ENCODE results near the gene SMAGP. TPM values are rescaled to one million over a fixed set of nuclear protein-coding genes. Genes with fewer than 3 reads are reported as not detected.
A peak's percentile ranks its signal among the peaks of the same experiment; 100 is the strongest.

SMAGP gene
- polyA plus RNA-seq, 1 donor (not counting 4 experiments of a cell fraction or from before 2014, with no cell fraction given): 52.1 TPM

DNA sequence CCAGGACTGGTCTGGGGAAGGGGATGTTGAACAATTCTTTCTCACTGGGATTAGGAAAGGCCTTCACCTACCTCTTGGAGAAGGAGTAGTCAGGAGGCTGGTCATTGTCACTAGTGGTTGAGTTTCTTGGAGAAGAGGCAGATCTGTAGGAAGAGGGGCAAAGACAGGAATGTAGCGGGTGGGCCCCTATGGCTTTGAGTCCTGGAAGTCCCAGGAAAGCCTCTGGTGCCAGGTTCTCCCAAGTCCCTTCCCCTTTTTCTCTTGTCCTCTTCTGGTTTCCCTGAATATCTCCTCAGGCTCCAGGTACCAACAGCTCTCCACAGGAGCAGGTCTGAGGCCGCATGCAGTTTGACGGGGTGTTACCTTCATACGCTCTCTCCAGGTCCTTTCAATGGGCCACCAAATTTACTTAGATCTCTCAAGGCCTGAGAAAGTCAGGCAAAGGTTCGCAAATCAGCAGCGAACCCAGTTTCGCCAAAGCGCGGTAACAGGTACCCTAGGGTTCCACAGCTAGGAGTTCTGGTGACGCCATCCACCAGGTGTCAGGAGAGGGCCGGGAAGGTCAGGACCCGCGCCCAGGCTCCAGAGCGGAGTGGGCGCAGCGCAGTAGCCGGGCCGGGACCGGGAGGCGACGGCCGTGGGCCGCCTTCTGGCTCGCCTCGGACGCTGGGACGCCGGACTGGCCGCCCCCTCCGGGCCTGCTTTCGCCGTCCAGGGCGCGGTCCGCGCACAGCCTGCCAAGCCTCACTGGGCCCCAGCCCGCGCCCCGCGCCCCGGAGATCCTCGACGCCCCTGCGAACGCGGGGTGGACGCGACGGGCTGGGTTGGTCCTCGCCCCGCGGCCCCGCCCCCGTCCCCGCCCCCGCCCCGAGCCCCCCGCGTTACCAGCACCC lies 795 bp downstream of the SMAGP start:
- peaks cover 21% of the 10 kb centered on the region for H3K79me2 ChIP-seq (ENCODE audit: control insufficient read depth, insufficient read depth, low read length)
- H3K9me3 ChIP-seq (ENCODE audit: control insufficient read depth, low read depth, low read length): no peaks in the 10 kb centered on the region
- H3K9ac ChIP-seq (ENCODE audit: control insufficient read depth, extremely low read depth, insufficient read depth, low read length): peak overlapping the region; percentile 94
- DNase-seq (ENCODE audit: low read depth, low spot score) (no peak), FAIRE-seq (no peak)
- peak overlapping the region; percentile 42 for H3K27ac ChIP-seq (ENCODE audit: control insufficient read depth, insufficient read depth, low read length)
- peaks cover 0 to 4% of the 10 kb centered on the region in 2 experiments for H3K36me3 ChIP-seq (ENCODE audit: control insufficient read depth in 2 of 2, extremely low read depth in 1 of 2, insufficient read depth in 2 of 2, low read length in 2 of 2)
- H4K20me1 ChIP-seq (ENCODE audit: control insufficient read depth, extremely low read depth, insufficient read depth, low read length): no peaks in the 10 kb centered on the region
- peak overlapping the region; percentile 62 to 90 (median 74) for H3K4me3 ChIP-seq (ENCODE audit: control insufficient read depth in 2 of 3, extremely low read depth in 1 of 3, insufficient read depth in 2 of 3, low read depth in 1 of 3, low read length in 3 of 3)
- no peaks in the 10 kb centered on the region for H3K27me3 ChIP-seq (ENCODE audit: control insufficient read depth, extremely low read depth, insufficient read depth, low read length)
- H2AFZ ChIP-seq (ENCODE audit: control insufficient read depth, low read length): peak overlapping the region; percentile 35
- peaks cover 2% of the 10 kb centered on the region for H3K9me1 ChIP-seq (ENCODE audit: control insufficient read depth, extremely low read depth, insufficient read depth, low read length)
- dilution Hi-C loops (cut with MboI; ENCODE audit: extremely low pct_ligation_motif_present, low sequenced_read_pairs): no loop called here
- peak overlapping the region; percentile 97 for H3K4me2 ChIP-seq (ENCODE audit: control insufficient read depth, extremely low read depth, insufficient read depth, low read depth, low read length)
- TF ChIP-seq EZH2 (IDR thresholded peaks at IDR 0.05; ENCODE audit: low read length): no peak
- TF ChIP-seq, protein P1, sequence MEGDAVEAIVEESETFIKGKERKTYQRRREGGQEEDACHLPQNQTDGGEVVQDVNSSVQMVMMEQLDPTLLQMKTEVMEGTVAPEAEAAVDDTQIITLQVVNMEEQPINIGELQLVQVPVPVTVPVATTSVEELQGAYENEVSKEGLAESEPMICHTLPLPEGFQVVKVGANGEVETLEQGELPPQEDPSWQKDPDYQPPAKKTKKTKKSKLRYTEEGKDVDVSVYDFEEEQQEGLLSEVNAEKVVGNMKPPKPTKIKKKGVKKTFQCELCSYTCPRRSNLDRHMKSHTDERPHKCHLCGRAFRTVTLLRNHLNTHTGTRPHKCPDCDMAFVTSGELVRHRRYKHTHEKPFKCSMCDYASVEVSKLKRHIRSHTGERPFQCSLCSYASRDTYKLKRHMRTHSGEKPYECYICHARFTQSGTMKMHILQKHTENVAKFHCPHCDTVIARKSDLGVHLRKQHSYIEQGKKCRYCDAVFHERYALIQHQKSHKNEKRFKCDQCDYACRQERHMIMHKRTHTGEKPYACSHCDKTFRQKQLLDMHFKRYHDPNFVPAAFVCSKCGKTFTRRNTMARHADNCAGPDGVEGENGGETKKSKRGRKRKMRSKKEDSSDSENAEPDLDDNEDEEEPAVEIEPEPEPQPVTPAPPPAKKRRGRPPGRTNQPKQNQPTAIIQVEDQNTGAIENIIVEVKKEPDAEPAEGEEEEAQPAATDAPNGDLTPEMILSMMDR (optimal IDR thresholded peaks at IDR 0.05 in 1 of 3, IDR thresholded peaks at IDR 0.05 in 1 of 3, conservative IDR thresholded peaks at IDR 0.05 in 1 of 3; ENCODE audit: extremely low read depth in 1 of 3, insufficient read depth in 2 of 3, low read length in 3 of 3): peak; percentile 43 to 73 (median 51)
- peaks cover 22% of the 10 kb centered on the region for H3K4me1 ChIP-seq (ENCODE audit: control insufficient read depth, extremely low read depth, insufficient read depth, low read length)

DNA sequence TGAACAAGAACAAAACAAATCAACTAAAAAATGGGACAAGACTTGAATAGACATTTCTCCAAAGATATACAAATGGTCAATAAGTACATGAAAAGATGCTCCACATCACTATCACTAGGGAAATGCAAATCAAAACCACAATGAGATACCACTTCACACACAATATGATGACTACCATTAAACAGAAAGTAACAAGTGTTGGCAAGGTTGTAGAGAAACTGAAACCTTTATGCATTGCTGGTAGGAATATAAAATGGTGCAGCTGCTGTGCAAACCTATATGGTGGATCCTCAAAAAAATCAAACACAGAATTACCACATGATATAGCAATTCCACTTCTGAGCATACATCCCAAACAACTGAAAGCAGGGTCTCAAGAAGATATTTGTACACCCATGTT lies 5.2 kb downstream of the SMAGP start:
- H3K4me2 ChIP-seq (ENCODE audit: control insufficient read depth, extremely low read depth, insufficient read depth, low read depth, low read length): no peak overlapping the region
- H3K9ac ChIP-seq (ENCODE audit: control insufficient read depth, extremely low read depth, insufficient read depth, low read length): no peak overlapping the region
- peaks cover 6% of the 10 kb centered on the region for H3K9me1 ChIP-seq (ENCODE audit: control insufficient read depth, extremely low read depth, insufficient read depth, low read length)
- peaks cover 18% of the 10 kb centered on the region for H3K4me1 ChIP-seq (ENCODE audit: control insufficient read depth, extremely low read depth, insufficient read depth, low read length)
- H4K20me1 ChIP-seq (ENCODE audit: control insufficient read depth, extremely low read depth, insufficient read depth, low read length): no peaks in the 10 kb centered on the region
- no peak overlapping the region for H2AFZ ChIP-seq (ENCODE audit: control insufficient read depth, low read length)
- H3K27me3 ChIP-seq (ENCODE audit: control insufficient read depth, extremely low read depth, insufficient read depth, low read length): no peaks in the 10 kb centered on the region
- no peak for TF ChIP-seq EZH2 (IDR thresholded peaks at IDR 0.05; ENCODE audit: low read length)
- TF ChIP-seq, protein P1 (optimal IDR thresholded peaks at IDR 0.05 in 1 of 3, IDR thresholded peaks at IDR 0.05 in 1 of 3, conservative IDR thresholded peaks at IDR 0.05 in 1 of 3; ENCODE audit: extremely low read depth in 1 of 3, insufficient read depth in 2 of 3, low read length in 3 of 3): no peak
- no peak for FAIRE-seq
- no peaks in the 10 kb centered on the region for H3K9me3 ChIP-seq (ENCODE audit: control insufficient read depth, low read depth, low read length)
- no peak for DNase-seq (ENCODE audit: low read depth, low spot score)
- H3K4me3 ChIP-seq (ENCODE audit: control insufficient read depth in 2 of 3, extremely low read depth in 1 of 3, insufficient read depth in 2 of 3, low read depth in 1 of 3, low read length in 3 of 3): no peak overlapping the region
- peaks cover 32% of the 10 kb centered on the region for H3K79me2 ChIP-seq (ENCODE audit: control insufficient read depth, insufficient read depth, low read length)
- no peak overlapping the region for H3K27ac ChIP-seq (ENCODE audit: control insufficient read depth, insufficient read depth, low read length)
- H3K36me3 ChIP-seq (ENCODE audit: control insufficient read depth in 2 of 2, extremely low read depth in 1 of 2, insufficient read depth in 2 of 2, low read length in 2 of 2): peaks cover 2 to 10% of the 10 kb centered on the region in 2 experiments
- dilution Hi-C loops (cut with MboI; ENCODE audit: extremely low pct_ligation_motif_present, low sequenced_read_pairs): no loop called here
